ENCODE results near the gene MAP3K13.
"Not testable (repeated sequence)": the region's sequence is repeated elsewhere in the genome, so short reads cannot be mapped to it uniquely, and the experiment has no call there.

GRCh38 chr3:185418561-185418977 lies 55.6 kb downstream of the MAP3K13 start:
- TF ChIP-seq CTCF, POLR2A (IDR thresholded peaks at IDR 0.05): not testable (repeated sequence)

All from uterus (tissue), 2 donors.